Trophoblast cell (in vitro differentiated cells and primary cell): ENCODE measurements around the gene PHYH.

Source experiments
- DNase-seq, 2 donors: peaks; one replicate each; pipeline ENCODE4 v3.0.0-alpha.2; 2016
- H2AFZ ChIP-seq: 2 replicates; pipeline ENCODE4 v1.6.1; 2013; ENCODE audit warnings: low read length, moderate library complexity, mild to moderate bottlenecking; ENCODE audit not compliant: insufficient read depth, poor library complexity
- H2AK5ac ChIP-seq: 2 replicates; pipeline ENCODE4 v1.6.1; 2013; ENCODE audit warnings: mild to moderate bottlenecking, low read length
- H2BK120ac ChIP-seq: 2 replicates; pipeline ENCODE4 v1.6.1; 2013; ENCODE audit warnings: low read length, mild to moderate bottlenecking, moderate library complexity; ENCODE audit not compliant: insufficient read depth, poor library complexity
- H2BK12ac ChIP-seq: 2 replicates; pipeline ENCODE4 v1.6.1; 2013; ENCODE audit warnings: mild to moderate bottlenecking, low read length, moderate library complexity
- H2BK5ac ChIP-seq: 2 replicates; pipeline ENCODE4 v1.6.1; 2013; ENCODE audit warnings: low read length, low read depth, moderate library complexity, mild to moderate bottlenecking; ENCODE audit not compliant: poor library complexity
- H3K14ac ChIP-seq: 2 replicates; pipeline ENCODE4 v1.6.1; 2013; ENCODE audit warnings: mild to moderate bottlenecking, low read length
- H3K18ac ChIP-seq: 2 replicates; pipeline ENCODE4 v1.6.1; 2013; ENCODE audit warnings: mild to moderate bottlenecking, low read length
- H3K23ac ChIP-seq: 2 replicates; pipeline ENCODE4 v1.6.1; 2013; ENCODE audit warnings: low read length
- H3K27ac ChIP-seq: 2 replicates; pipeline ENCODE4 v1.5.1; 2013; ENCODE audit warnings: low read depth, mild to moderate bottlenecking, inconsistent platforms, low read length, moderate library complexity
- H3K27me3 ChIP-seq: 2 replicates; pipeline ENCODE4 v1.6.1; 2013; ENCODE audit warnings: inconsistent platforms, mild to moderate bottlenecking, low read length, moderate library complexity; ENCODE audit not compliant: insufficient read depth
- H3K36me3 ChIP-seq, 2 experiments: 1 replicate in 1 of 2; 2 replicates in 1 of 2; pipeline ENCODE4 v1.6.1; 2013; ENCODE audit warnings: low read length in 2 of 2, mild to moderate bottlenecking in 2 of 2, moderate library complexity in 1 of 2; ENCODE audit not compliant: insufficient read depth in 2 of 2, control insufficient read depth in 1 of 2
- H3K4ac ChIP-seq: 2 replicates; pipeline ENCODE4 v1.6.1; 2013; ENCODE audit warnings: low read depth, mild to moderate bottlenecking, low read length, moderate library complexity
- H3K4me1 ChIP-seq, 2 experiments: 1 replicate in 1 of 2; 2 replicates in 1 of 2; pipeline ENCODE4 v1.6.1; 2013; ENCODE audit warnings: low read length in 2 of 2, mild to moderate bottlenecking in 2 of 2, moderate library complexity in 1 of 2; ENCODE audit not compliant: insufficient read depth in 2 of 2, control insufficient read depth in 1 of 2
- H3K4me2 ChIP-seq: 2 replicates; pipeline ENCODE4 v1.6.1; 2013; ENCODE audit warnings: inconsistent platforms, mild to moderate bottlenecking, low read length, moderate library complexity
- H3K4me3 ChIP-seq: 2 replicates; pipeline ENCODE4 v1.5.1; 2013; ENCODE audit warnings: mild to moderate bottlenecking, low read depth, low read length, inconsistent platforms
- H3K79me1 ChIP-seq: one replicate; pipeline ENCODE4 v1.6.1; 2013; ENCODE audit warnings: low read length
- H3K79me2 ChIP-seq: 2 replicates; pipeline ENCODE4 v1.6.1; 2013; ENCODE audit warnings: low read length, mild to moderate bottlenecking; ENCODE audit not compliant: control insufficient read depth, insufficient read depth, poor library complexity
- H3K9ac ChIP-seq: 2 replicates; pipeline ENCODE4 v1.6.1; 2013; ENCODE audit warnings: mild to moderate bottlenecking, low read length
- H3K9me3 ChIP-seq: 2 replicates; pipeline ENCODE4 v1.6.1; 2013; ENCODE audit warnings: low read depth, mild to moderate bottlenecking, control low read depth, inconsistent platforms, low read length; ENCODE audit not compliant: insufficient read depth
- H4K12ac ChIP-seq: 2 replicates; pipeline ENCODE4 v1.6.1; 2013; ENCODE audit warnings: low read depth, mild to moderate bottlenecking, low read length, moderate library complexity
- H4K8ac ChIP-seq: 2 replicates; pipeline ENCODE4 v1.6.1; 2013; ENCODE audit warnings: low read depth, mild to moderate bottlenecking, low read length, moderate library complexity
- H4K91ac ChIP-seq: one replicate; pipeline ENCODE4 v1.6.1; 2013; ENCODE audit warnings: low read depth, mild to moderate bottlenecking, low read length, moderate library complexity
- WGBS: extraction: QIAGEN DNeasy Blood & Tissue Kit; methylation state at CpG from one replicate; pipeline ENCODE4 v1.1.7; 2013; ENCODE audit warnings: missing lambda C conversion rate; ENCODE audit not compliant: insufficient read length, insufficient coverage; ENCODE audit errors: extremely low coverage; 5-methylcytosine and 5-hydroxymethylcytosine counted together

The PHYH gene

DNA sequence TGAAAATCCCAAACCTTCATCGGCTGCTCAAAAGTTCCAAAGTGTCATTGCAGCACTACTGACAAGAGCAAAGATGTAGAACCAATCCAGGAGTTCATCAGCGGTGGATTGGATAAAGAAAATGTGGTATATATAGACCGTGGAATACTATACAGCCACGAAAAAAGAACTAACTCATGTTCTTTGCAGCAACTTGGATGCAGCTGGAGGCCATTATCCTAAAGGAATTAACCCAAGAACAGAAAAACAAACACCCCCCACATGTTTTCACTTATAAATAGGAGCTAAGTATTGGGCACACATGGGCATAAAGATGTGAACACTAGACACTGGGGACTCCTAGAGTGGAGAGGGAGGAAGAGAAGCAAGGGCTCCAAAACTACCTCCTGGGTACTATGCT lies 31.6 kb downstream of the PHYH start:
- H3K27ac ChIP-seq, result no peak overlapping the region
- no peak overlapping the region for H2AK5ac ChIP-seq
- H3K36me3 ChIP-seq, result no peaks in the 10 kb centered on the region
- no peak overlapping the region for H4K8ac ChIP-seq
- H3K27me3 ChIP-seq, result no peaks in the 10 kb centered on the region
- no peak overlapping the region for H4K12ac ChIP-seq
- H3K18ac ChIP-seq, result no peak overlapping the region
- H3K4ac ChIP-seq, result no peak overlapping the region
- no peak overlapping the region for H3K14ac ChIP-seq
- no peak overlapping the region for H4K91ac ChIP-seq
- no peak overlapping the region for H2BK12ac ChIP-seq
- no peak overlapping the region for H2AFZ ChIP-seq
- no peak overlapping the region for H3K4me3 ChIP-seq
- H3K79me1 ChIP-seq, result no peaks in the 10 kb centered on the region
- no peak for DNase-seq
- H3K9ac ChIP-seq, result no peak overlapping the region
- no peak overlapping the region for H2BK120ac ChIP-seq
- H3K4me1 ChIP-seq, result no peaks in the 10 kb centered on the region
- WGBS, result no CpG with 5 or more reads among the region's 4 CpGs
- no peak overlapping the region for H3K23ac ChIP-seq
- no peaks in the 10 kb centered on the region for H3K79me2 ChIP-seq
- H3K4me2 ChIP-seq, result no peak overlapping the region
- no peak overlapping the region for H2BK5ac ChIP-seq
- H3K9me3 ChIP-seq, result no peaks in the 10 kb centered on the region

DNA sequence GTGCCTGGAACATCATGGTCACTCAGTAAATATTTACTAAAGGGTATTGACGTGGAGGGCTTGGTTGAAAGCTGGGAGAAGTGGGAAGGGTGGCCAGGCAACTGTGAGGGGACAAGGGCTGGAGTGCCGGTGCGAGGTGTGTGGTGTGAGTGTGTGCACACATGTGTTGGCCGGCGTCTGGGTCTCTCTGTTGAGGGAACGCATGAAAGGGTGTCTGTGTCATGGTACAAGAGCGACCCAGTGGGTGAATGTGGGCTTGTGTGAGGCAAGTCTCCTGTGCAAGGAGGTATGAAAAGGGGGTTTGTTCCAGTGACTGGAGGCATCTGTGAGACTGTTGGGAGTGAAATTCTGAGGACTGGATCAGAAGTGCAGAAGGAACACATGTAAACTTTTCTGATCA lies 36.3 kb downstream of the PHYH start:
- Histone ChIP-seq H3K79me2 (no peaks in the 10 kb centered on the region), H2AFZ (no peak overlapping the region), H3K27ac (no peak overlapping the region), H3K18ac (no peak overlapping the region), H2BK120ac (no peak overlapping the region), H3K23ac (no peak overlapping the region), H3K9ac (no peak overlapping the region), H3K4me3 (no peak overlapping the region), H4K8ac (no peak overlapping the region), H2AK5ac (no peak overlapping the region), H3K27me3 (no peaks in the 10 kb centered on the region), H4K91ac (no peak overlapping the region), H2BK5ac (no peak overlapping the region), H3K79me1 (no peaks in the 10 kb centered on the region), H2BK12ac (no peak overlapping the region), H3K4me1 (no peaks in the 10 kb centered on the region), H3K36me3 (no peaks in the 10 kb centered on the region), H3K14ac (no peak overlapping the region), H4K12ac (no peak overlapping the region), H3K4me2 (no peak overlapping the region), H3K4ac (no peak overlapping the region), H3K9me3 (no peaks in the 10 kb centered on the region)
- no peak for DNase-seq
- WGBS, result no CpG with 5 or more reads among the region's 7 CpGs

DNA sequence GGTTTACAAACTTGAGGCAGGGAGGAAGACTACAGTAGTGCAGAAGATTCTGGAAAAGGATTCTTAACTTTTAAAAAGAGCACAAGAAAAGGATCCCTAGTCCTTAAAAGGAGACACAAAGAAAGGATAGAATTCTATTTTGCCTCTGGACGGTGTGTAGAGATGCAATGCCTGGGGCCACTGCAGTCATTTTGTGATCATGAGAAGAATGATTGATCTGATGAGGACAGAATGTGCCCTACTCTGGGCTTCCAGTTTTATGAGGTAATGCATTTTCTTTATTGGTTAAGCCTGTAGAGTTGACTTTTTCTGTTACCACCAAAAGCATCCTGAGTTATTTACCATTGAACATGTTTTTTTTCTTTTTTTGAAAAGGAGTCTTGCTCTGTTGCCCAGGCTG lies 37.4 kb downstream of the PHYH start:
- no peak overlapping the region for H3K27ac ChIP-seq
- no peak overlapping the region for H3K4me3 ChIP-seq
- H2BK120ac ChIP-seq, result no peak overlapping the region
- no peak overlapping the region for H2BK5ac ChIP-seq
- no peak overlapping the region for H2AFZ ChIP-seq
- no peak overlapping the region for H2BK12ac ChIP-seq
- H3K23ac ChIP-seq, result no peak overlapping the region
- H4K91ac ChIP-seq, result no peak overlapping the region
- H3K79me2 ChIP-seq, result no peaks in the 10 kb centered on the region
- H3K18ac ChIP-seq, result no peak overlapping the region
- H3K9me3 ChIP-seq, result no peaks in the 10 kb centered on the region
- no peak overlapping the region for H4K8ac ChIP-seq
- no CpG with 5 or more reads among the region's 1 CpG for WGBS
- H3K79me1 ChIP-seq, result no peaks in the 10 kb centered on the region
- no peak overlapping the region for H2AK5ac ChIP-seq
- no peaks in the 10 kb centered on the region for H3K4me1 ChIP-seq
- H3K36me3 ChIP-seq, result no peaks in the 10 kb centered on the region
- H3K4me2 ChIP-seq, result no peak overlapping the region
- no peaks in the 10 kb centered on the region for H3K27me3 ChIP-seq
- H3K9ac ChIP-seq, result no peak overlapping the region
- H3K14ac ChIP-seq, result no peak overlapping the region
- no peak overlapping the region for H4K12ac ChIP-seq
- peak; percentile 48 to 64 for DNase-seq
- H3K4ac ChIP-seq, result no peak overlapping the region

DNA sequence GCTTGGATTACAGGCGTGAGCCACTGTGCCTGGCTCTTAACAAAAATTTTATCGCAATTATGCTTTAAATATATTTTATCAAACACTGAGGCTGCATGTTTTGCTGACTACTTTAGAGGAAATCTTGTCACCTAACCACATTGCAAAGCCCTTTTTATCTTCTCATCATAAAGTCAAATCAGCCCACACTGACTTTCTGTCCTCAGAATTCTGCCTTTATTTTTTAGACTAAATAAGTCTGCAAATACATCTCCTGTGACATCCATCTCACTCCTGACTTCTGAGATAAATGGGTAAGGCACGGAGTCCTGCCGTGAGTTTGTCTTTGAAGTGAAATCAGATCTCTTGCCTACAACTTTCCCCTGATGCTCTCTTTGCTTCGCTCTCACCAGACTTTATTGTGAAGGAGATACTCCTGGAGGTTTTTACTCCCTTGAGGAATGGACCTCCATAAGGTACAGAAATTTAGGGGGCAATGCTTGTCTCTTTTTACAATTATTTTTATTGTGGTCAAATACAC lies 42.2 kb downstream of the PHYH start:
- Histone ChIP-seq H3K4me1 (no peaks in the 10 kb centered on the region), H2AK5ac (no peak overlapping the region), H3K4me2 (no peak overlapping the region), H4K8ac (no peak overlapping the region), H3K4ac (no peak overlapping the region), H2BK120ac (no peak overlapping the region), H3K23ac (no peak overlapping the region), H3K18ac (no peak overlapping the region), H3K36me3 (no peaks in the 10 kb centered on the region), H3K9ac (no peak overlapping the region), H3K79me1 (no peaks in the 10 kb centered on the region), H3K14ac (no peak overlapping the region), H2BK12ac (no peak overlapping the region), H3K79me2 (no peaks in the 10 kb centered on the region), H4K12ac (no peak overlapping the region), H3K27me3 (no peaks in the 10 kb centered on the region), H3K4me3 (no peak overlapping the region), H3K9me3 (no peaks in the 10 kb centered on the region), H3K27ac (no peak overlapping the region), H2BK5ac (no peak overlapping the region), H2AFZ (no peak overlapping the region), H4K91ac (no peak overlapping the region)
- DNase-seq, result no peak
- no CpG with 5 or more reads among the region's 5 CpGs for WGBS
